GM10266 (cell line): Measurements from ENCODE around the gene RBM20.

Experiments used
- DNase-seq: peaks from one replicate; pipeline ENCODE4 v3.0.0; 2012; ENCODE audit errors: extremely low spot score
- TF ChIP-seq, protein P1 (sequence below): IDR thresholded peaks from 2 replicates; pipeline ENCODE4 v1.5.1; 2012; ENCODE audit warnings: mild to moderate bottlenecking, low read depth; ENCODE audit not compliant: control insufficient read depth, insufficient read depth; ENCODE audit errors: missing control alignments

RBM20 gene

GRCh38 chr10:110711382-110711781 lies 67.2 kb downstream of the RBM20 start:
- TF ChIP-seq, protein P1, sequence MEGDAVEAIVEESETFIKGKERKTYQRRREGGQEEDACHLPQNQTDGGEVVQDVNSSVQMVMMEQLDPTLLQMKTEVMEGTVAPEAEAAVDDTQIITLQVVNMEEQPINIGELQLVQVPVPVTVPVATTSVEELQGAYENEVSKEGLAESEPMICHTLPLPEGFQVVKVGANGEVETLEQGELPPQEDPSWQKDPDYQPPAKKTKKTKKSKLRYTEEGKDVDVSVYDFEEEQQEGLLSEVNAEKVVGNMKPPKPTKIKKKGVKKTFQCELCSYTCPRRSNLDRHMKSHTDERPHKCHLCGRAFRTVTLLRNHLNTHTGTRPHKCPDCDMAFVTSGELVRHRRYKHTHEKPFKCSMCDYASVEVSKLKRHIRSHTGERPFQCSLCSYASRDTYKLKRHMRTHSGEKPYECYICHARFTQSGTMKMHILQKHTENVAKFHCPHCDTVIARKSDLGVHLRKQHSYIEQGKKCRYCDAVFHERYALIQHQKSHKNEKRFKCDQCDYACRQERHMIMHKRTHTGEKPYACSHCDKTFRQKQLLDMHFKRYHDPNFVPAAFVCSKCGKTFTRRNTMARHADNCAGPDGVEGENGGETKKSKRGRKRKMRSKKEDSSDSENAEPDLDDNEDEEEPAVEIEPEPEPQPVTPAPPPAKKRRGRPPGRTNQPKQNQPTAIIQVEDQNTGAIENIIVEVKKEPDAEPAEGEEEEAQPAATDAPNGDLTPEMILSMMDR = no peak
- DNase-seq = peak; percentile 21

GRCh38 chr10:110714356-110714755 lies 70.2 kb downstream of the RBM20 start:
- TF ChIP-seq, protein P1 = no peak
- DNase-seq = no peak

DNA sequence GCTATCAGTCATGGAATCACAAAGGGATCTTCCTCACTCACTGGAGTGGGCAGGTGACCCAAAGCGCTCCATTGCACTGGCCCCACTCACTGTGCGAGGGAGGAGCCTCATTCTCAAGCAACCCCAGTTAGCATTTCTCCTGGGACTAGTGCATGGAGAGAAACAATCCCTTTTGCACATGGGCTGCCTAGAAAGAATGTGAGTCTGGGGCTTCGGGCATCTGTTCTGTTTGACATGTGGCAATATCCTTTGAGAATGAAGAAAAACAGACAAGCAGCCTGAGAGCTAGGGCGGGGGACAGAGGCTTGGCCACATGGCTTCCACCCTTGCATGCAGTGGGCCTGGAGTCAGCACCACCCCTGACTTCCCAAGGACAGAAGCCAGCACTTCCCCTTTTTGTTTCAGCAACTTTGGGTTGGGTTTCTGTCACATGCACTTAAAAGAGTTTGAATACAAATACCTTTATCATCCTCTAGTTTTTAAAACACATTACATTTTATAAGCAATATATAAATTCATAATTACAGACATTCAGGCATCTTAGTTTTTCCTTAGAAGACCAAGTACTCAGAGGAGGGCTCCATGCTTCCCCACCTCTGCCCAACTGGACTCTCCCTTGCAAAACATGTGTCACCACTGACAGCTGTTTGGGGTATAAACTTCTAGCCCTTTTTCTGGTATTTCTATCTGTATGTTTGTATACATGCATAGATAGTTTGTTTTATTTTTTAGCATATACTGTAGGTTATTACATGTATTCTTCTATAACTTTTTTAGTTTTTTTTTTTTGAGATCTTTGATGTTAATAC lies 73.8 kb downstream of the RBM20 start:
- TF ChIP-seq, protein P1 = no peak
- DNase-seq = no peak

DNA sequence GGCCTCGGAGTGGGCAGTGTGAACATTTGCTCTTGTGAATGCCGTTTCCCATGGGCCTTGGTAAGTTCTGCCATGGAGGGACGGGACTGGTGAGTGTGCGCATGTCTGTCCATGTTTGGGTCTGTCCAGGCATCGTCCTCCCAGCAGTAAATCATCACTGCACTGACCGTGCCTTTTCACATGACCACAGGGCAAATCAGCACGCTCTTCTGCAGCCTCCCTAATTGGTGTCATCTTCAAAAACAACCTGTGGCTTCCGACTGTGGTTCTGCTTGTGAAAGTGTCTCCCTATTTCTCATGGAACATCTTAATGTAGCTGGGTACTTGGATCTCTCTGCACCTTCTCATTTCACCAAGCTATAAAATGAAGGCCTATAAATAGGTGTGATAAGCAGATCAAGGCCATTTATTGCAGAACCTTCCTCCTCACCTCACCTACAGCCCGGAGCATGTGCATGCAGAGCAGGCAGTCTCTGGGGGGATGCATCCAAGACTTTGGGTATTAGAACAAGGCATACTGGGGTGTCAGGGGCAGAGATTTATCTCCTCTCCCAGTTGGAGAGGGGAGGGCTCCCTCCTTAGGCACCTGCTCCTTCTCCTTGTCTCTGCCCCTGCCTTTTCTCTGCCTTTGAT lies 77.4 kb downstream of the RBM20 start:
- TF ChIP-seq, protein P1 = no peak
- no peak for DNase-seq

GRCh38 chr10:110723224-110723891 lies 79.2 kb downstream of the RBM20 start:
- no peak for DNase-seq
- TF ChIP-seq, protein P1 = no peak

GRCh38 chr10:110724116-110724921 lies 80.2 kb downstream of the RBM20 start:
- TF ChIP-seq, protein P1 = no peak
- no peak for DNase-seq
